Thyroid gland (tissue), 4 donors: ENCODE measurements around the gene CCR5AS.

ENCODE experiments used
- CTCF ChIP-seq, 6 experiments: fragments of 200-600 bp in 3 of 6; fragments of 450-650 bp in 3 of 6; sonication (generic) in 3 of 6; IDR thresholded peaks; one replicate each; pipeline ENCODE4 v1.5.1; 2016 to 2019; ENCODE audit warnings: antibody characterized with exemption in 6 of 6, mild to moderate bottlenecking in 2 of 6, inconsistent platforms in 1 of 6, moderate library complexity in 1 of 6
- POLR2A ChIP-seq, 2 donors: fragments of 450-650 bp; IDR thresholded peaks; one replicate each; pipeline ENCODE4 v1.6.1; 2017; ENCODE audit warnings: antibody characterized with exemption in 2 of 2, mild to moderate bottlenecking in 2 of 2, moderate library complexity in 1 of 2

DNA sequence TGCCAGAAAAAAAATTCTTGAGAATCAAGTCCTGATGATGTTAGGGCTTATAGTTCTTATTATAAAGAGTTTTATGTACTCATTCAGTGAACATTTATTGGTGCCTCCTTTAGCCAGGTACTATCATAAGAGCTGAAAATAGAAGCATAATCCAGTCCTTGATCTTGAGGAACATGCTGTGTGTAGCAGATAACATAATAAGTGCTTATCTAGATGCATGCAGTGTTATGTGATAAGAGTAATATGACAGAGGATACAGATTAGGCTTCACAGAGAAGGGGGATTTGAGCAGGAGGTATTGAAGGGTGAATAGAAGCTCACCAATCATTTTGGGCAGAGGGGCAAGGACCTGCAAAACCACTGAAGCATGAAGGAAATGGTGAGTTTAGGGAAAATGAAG lies 51.9 kb downstream of the CCR5AS start:
- TF ChIP-seq CTCF (IDR thresholded peaks at IDR 0.05) = no peak
- TF ChIP-seq POLR2A (IDR thresholded peaks at IDR 0.05) = no peak
